ENCODE data around the gene ARHGAP31.

DNA sequence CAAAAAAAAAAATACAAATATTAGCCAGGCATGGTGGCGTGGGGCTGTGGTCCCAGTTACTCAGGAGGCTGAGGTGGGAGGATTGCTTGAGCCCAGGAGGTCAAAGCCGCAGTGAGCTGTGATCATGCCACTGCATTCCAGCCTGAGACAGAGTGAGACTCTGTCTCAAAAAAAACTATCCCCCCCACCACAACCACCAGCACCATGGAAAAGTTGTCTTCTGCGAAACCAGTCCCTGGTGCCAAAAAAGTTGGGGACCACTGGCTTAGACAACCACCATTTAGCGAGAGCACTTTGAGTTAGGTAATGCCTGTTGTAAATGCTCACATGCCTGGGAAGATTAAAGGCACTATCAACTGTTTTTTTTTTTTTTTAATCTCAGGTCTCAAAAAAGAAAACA lies 15.4 kb downstream of the ARHGAP31 start:
- TF ChIP-seq, protein P1, sequence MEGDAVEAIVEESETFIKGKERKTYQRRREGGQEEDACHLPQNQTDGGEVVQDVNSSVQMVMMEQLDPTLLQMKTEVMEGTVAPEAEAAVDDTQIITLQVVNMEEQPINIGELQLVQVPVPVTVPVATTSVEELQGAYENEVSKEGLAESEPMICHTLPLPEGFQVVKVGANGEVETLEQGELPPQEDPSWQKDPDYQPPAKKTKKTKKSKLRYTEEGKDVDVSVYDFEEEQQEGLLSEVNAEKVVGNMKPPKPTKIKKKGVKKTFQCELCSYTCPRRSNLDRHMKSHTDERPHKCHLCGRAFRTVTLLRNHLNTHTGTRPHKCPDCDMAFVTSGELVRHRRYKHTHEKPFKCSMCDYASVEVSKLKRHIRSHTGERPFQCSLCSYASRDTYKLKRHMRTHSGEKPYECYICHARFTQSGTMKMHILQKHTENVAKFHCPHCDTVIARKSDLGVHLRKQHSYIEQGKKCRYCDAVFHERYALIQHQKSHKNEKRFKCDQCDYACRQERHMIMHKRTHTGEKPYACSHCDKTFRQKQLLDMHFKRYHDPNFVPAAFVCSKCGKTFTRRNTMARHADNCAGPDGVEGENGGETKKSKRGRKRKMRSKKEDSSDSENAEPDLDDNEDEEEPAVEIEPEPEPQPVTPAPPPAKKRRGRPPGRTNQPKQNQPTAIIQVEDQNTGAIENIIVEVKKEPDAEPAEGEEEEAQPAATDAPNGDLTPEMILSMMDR (IDR thresholded peaks at IDR 0.05), result no peak
- no peak for TF ChIP-seq POLR2A (IDR thresholded peaks at IDR 0.05)

All from right lobe of liver (tissue), 4 donors.